ENCODE measurements around the gene TCL1A. TPM values are rescaled to one million over a fixed set of nuclear protein-coding genes. Genes with fewer than 3 reads are reported as not detected.
A peak's percentile ranks its signal among the peaks of the same experiment; 100 is the strongest.
"Not testable (repeated sequence)": the region's sequence is repeated elsewhere in the genome, so short reads cannot be mapped to it uniquely, and the experiment has no call there.

The TCL1A gene
- total RNA-seq, 1 experiment from 2014 or later, result not detected

DNA sequence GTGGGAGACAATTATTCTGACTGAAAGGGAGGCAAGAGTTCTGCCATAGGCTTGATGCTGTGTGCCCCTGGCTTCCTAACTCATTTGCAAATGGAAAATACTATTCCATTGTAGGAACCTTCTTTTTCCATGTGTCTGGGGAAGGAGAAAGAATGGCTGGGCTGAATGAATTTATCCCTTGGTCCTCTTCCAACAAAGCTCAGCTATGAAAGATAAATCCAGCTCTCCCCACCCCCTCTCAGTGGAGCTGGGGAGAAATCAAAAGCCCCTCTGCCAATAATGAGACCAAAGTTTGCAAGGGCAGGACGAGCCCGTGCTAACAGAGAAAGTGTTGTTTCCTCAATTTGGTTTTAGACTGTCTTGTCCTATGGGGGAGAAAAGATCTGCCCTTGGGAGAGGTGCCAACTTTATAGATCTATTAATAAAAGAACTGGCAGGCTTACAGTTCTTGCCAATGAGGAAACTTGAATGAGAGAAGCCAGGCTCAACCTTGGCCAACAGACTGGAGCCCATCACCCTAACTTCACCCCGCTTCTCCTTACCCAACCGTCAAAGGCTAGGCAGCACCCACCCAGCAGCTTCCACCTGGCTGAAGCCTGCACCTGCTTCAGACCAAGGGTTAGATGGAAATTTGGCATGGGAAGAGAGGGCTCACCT is 36.6 kb downstream of the TCL1A start:
- no peak overlapping the region for H3K4me3 ChIP-seq (ENCODE audit: insufficient read depth, low read depth, low read length)
- H3K27me3 ChIP-seq (ENCODE audit: control insufficient read depth, insufficient read depth, low read length), result no peaks in the 10 kb centered on the region
- no peak for DNase-seq
- H3K36me3 ChIP-seq (replicated peaks; ENCODE audit: control insufficient read depth, insufficient read depth, low read length), result no peaks in the 10 kb centered on the region

DNA sequence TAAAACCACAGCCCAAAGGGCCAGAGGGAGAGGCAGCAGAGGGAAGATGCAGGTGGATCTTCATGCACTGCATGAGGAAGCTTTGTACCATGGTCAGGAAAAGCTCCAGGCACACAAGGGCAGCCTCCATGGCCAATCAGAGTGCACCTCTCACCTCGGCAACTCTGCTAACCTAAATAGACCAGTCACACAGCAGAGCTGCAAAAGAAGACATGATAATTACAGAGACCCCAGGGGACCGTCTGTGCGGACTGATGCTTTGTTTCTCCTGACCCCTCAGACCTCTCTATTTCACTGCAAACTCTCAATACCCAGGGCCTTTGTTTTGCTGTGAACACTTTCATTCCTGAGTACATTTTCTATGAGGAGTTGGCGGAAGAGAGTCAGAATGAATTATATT is 38.4 kb downstream of the TCL1A start:
- peak; percentile 46 for DNase-seq
- Histone ChIP-seq H3K4me3 (ENCODE audit: insufficient read depth, low read depth, low read length) (no peak overlapping the region), H3K27me3 (ENCODE audit: control insufficient read depth, insufficient read depth, low read length) (peaks cover 3% of the 10 kb centered on the region), H3K36me3 (replicated peaks; ENCODE audit: control insufficient read depth, insufficient read depth, low read length) (no peaks in the 10 kb centered on the region)

DNA sequence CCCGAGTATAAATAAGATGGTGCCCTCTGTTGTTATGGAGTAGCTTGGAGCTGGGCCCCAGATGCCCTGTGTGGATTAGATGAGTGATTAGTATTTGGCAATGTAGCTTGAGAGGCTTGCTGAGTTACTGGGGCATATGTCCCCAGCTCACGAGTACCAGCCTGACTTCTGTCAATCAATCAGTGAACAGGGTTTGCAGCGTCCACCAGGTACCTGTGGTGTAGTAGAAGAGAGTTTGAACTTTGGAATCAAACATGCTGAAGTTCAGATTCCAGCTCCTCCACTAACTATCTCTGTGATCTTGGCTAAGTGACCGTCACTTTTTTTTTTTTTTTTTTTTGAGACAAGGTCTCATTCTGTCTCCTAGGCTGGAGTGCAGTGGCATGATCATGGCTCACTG is 39.3 kb downstream of the TCL1A start:
- no peak overlapping the region for H3K4me3 ChIP-seq (ENCODE audit: insufficient read depth, low read depth, low read length)
- DNase-seq, result no peak
- H3K27me3 ChIP-seq (ENCODE audit: control insufficient read depth, insufficient read depth, low read length), result peaks cover 3% of the 10 kb centered on the region
- H3K36me3 ChIP-seq (replicated peaks; ENCODE audit: control insufficient read depth, insufficient read depth, low read length), result no peaks in the 10 kb centered on the region

DNA sequence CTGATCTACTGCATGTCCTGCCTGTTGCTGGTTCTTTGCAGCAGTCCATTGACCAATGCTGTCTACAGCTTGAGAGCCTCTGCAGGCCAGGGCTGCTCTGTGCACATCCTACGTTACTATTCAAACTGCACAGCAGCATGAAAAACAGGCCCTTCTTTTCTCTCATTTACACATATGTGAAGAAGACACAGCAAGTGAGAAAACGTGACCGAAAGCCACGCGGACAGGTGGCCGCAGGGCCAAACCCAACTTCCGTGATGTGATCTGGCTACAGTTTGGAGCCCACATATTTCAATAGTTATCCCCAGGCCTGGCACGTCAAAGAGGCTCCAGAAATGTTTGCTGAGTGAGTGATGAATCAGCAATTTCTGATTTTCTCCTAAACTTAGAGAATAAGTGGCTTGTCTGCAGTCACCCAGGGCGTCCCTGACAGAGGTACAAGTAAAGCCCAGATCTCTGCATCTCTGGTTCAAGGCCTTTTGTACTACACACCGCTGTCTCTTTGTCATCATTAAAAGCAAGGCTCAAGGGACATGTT is 45.6 kb downstream of the TCL1A start:
- H3K36me3 ChIP-seq (replicated peaks; ENCODE audit: control insufficient read depth, insufficient read depth, low read length), result no peaks in the 10 kb centered on the region
- DNase-seq, result no peak
- H3K27me3 ChIP-seq (ENCODE audit: control insufficient read depth, insufficient read depth, low read length), result peaks cover 5% of the 10 kb centered on the region
- no peak overlapping the region for H3K4me3 ChIP-seq (ENCODE audit: insufficient read depth, low read depth, low read length)

DNA sequence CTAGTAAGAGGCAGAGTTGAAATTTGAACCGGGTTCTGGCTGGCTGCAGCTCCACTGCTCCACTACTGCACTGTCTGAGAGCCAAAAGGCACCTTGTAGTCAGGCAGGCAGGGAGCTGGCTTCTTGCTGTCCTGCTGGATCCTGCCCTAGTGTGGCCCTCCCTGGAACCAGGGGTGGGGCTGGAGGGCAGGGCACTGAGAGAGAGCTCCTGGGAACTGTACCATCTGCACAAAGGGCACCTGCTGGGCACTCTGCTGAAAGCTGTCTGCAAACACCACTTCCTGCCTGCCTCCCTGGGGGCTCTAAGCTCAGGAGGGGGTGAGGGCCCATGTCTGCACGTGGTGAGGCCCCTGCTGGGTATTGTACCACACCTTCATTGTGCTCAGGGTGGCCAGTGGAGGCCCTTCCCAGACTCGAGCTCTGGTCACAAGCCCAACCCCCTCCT is 46.7 kb downstream of the TCL1A start:
- H3K27me3 ChIP-seq (ENCODE audit: control insufficient read depth, insufficient read depth, low read length), result peaks cover 5% of the 10 kb centered on the region
- no peaks in the 10 kb centered on the region for H3K36me3 ChIP-seq (replicated peaks; ENCODE audit: control insufficient read depth, insufficient read depth, low read length)
- no peak overlapping the region for H3K4me3 ChIP-seq (ENCODE audit: insufficient read depth, low read depth, low read length)
- peak; percentile 43 for DNase-seq

DNA sequence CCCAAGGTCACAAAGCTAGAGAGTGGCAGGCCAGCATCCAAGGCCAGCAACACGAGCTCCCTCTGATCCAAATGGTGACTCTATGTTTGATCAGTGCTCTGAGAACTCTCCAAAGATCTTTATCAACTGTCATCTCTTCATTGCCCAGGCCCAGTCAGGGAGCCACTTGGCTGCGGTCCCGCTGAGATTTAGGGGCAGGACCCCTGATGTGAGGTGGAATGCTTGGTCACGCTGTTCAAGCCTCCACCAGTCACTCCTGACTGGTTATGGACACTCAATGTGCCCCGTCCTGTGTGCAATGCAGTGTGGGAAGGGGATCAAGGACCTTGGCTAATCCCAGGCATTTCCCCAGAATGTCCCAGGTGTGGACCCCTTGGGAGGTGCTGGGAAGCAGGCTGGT is 47.5 kb downstream of the TCL1A start:
- H3K36me3 ChIP-seq (replicated peaks; ENCODE audit: control insufficient read depth, insufficient read depth, low read length), result no peaks in the 10 kb centered on the region
- H3K27me3 ChIP-seq (ENCODE audit: control insufficient read depth, insufficient read depth, low read length), result peaks cover 5% of the 10 kb centered on the region
- DNase-seq, result no peak
- no peak overlapping the region for H3K4me3 ChIP-seq (ENCODE audit: insufficient read depth, low read depth, low read length)

DNA sequence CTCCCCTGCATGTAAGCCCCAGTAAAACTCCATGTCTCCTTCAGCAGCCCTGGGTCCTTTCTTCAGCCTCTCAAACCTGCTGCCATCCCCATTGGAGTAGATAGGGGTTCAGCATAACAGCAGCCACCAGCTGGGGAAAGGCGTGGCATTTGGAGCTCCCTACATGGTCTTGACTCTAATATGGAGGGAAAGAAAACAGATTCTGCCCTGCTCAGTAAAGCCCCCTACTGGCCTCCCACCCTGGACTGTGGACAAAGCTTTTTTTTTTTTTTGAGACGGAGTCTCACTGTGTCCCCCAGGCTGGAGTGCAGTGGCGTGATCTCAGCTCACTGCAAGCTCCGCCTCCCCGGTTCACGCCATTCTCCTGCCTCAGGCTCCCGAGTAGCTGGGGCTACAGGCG is 48.4 kb downstream of the TCL1A start:
- DNase-seq, result peak; percentile 54
- not testable (repeated sequence) for H3K27me3 ChIP-seq (ENCODE audit: control insufficient read depth, insufficient read depth, low read length); H3K4me3 ChIP-seq (ENCODE audit: insufficient read depth, low read depth, low read length); H3K36me3 ChIP-seq (replicated peaks; ENCODE audit: control insufficient read depth, insufficient read depth, low read length)

DNA sequence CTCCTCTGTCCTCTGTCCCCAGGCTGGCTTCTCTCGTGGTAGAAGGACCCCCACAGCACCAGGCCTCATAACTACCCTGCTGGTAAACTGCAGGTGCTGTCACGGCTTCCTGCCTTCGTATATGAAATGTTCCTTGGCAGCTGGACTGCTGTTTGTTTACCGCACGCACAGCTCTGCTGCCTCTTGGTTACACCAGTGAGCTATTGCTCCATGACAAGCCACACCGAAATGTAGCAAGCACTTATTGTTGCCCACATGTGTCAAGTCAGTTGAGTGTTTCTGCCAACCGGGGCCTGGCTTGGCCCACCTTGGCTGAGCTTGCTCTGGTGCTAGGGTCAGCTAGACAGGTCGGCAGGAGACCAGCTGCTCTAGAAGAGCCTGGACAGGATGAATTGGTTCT is 49.4 kb downstream of the TCL1A start:
- DNase-seq, result no peak
- peaks cover 1% of the 10 kb centered on the region; the same call in 1 of the 2 replicates for H3K27me3 ChIP-seq (ENCODE audit: control insufficient read depth, insufficient read depth, low read length)

DNA sequence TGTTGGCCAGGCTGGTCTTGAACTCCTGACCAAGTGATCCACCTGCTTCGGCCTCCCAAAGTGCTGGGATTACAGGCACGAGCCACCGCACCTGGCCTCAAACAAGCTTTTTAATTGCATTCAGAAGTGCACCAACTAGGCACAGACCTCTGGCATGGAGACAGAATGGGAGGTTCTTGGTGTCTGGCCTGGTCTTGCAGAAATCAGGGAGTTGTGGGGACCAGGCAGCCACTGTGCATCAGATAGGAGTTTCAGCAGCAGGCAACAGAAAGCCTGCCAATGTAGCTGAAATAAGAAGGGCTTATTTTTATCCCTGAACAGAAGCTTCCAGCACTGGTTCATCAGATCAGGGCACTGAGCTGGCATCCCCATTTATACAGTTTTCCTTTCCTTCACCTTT is 49.9 kb downstream of the TCL1A start:
- Histone ChIP-seq H3K27me3 (ENCODE audit: control insufficient read depth, insufficient read depth, low read length) (peaks cover 1% of the 10 kb centered on the region; the same call in 1 of the 2 replicates), H3K36me3 (replicated peaks; ENCODE audit: control insufficient read depth, insufficient read depth, low read length) (no peaks in the 10 kb centered on the region), H3K4me3 (ENCODE audit: insufficient read depth, low read depth, low read length) (no peak overlapping the region)
- DNase-seq, result no peak

More for the DNA sequence above, 49.4 kb downstream of the TCL1A start:
- H3K4me3 ChIP-seq (ENCODE audit: insufficient read depth, low read depth, low read length), result no peak overlapping the region
- H3K36me3 ChIP-seq (replicated peaks; ENCODE audit: control insufficient read depth, insufficient read depth, low read length), result no peaks in the 10 kb centered on the region

DNA sequence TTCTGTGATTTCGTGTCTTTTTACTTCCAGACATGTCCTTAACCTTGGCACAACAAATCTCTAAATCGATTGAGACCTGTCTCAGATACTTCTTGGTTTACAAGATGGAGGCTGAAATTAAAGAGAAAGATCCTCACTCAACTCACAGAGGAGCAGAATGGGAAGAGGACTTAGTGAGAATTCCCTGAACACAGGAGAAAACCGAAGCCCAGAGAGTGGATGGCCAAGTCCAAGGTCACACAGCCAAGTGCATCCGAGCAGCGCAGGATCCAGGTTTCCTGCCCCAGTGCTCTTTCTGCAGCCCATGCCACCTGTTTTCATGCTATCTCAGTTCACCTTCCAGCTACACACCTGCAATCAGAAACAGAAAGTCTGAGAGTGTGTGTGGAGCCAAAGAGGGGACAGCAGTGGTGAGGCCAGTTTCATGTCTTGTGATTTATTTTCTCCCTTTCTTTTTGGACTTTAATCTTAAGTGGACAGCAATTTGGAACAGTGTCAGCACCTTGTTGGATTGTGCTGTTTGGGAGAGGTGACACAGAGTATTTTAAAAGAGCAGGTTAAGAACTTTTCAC is 50.6 kb downstream of the TCL1A start:
- Histone ChIP-seq H3K4me3 (ENCODE audit: insufficient read depth, low read depth, low read length) (no peak overlapping the region), H3K36me3 (replicated peaks; ENCODE audit: control insufficient read depth, insufficient read depth, low read length) (no peaks in the 10 kb centered on the region), H3K27me3 (ENCODE audit: control insufficient read depth, insufficient read depth, low read length) (peaks cover 1% of the 10 kb centered on the region; the same call in 1 of the 2 replicates)
- no peak for DNase-seq

DNA sequence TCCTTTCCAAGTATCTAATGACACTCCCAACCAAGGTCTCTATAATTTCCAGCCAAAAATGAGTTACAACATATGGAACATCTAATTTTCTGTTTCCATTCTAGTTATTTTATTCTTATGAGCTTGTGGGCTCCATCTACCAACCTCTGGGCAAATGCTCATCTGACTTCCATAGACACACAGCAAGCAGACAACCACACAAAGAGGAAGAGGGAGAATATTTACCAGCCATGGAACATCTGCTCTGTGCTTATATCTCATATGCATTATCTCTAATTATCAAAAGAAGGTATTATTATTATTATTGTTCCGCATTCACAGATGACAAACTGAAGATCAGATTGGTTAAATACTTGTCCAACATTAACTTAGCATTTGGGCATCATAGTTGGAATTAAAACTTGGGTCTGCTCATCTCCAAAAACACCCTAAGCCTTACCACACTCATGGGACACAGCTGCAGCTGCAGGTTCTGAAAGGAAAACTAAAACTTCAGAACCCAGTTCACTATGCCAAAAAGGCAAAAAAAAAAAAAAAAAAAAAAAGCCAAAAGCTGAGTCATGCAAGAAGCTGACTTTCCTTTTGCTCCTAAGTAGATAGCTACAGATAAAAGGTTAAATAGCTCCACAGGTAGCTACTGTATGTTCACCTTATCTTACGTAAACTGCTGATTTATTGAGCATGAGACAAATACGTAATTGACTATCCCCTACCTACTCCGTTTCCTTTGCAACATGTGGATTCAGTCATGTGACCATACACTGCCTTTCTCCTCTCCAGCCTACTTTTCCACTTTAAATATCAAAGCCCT is 51.3 kb downstream of the TCL1A start:
- peaks cover 1% of the 10 kb centered on the region; the same call in 1 of the 2 replicates for H3K27me3 ChIP-seq (ENCODE audit: control insufficient read depth, insufficient read depth, low read length)
- DNase-seq, result no peak

DNA sequence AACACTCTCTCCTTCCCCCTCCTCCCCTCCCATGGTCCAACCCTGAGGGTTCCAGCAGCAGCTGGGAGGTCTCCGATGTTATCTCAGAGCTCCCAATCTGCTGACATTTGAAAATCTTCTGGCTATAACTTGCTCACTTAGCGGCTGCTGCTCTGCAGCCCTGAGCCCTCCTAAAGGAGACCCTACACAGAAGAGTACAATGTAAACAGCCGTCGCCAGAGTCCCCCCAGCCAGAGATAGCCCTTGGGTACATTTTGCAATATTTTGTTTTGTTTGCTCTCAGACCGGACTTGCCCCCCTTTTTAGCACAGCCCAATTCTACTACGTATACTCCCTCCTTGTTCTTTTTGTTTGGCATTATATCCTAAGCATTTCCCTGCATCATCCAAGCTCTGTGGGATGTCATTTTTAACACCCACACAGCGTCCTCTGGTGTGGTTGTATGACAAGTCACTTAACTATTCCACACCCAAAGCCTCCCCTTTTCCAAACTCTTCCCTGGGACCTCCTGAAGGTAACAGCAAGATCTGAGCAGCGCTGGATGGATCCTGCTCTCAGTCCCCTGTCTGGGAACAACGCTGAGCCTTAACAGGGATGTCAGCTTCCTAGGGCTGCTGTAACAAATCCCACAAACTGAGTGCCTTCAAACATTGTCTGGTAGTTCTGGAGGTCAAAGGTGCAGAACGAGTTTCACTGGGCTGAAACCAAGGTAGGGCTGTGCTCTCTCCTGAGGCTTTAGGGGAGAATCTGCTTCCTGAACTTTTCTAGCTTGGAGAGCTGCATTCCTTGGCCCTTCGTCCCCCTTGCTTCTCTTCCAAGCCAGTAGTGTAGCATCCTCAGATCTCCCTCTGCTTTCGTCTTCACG is 53.0 kb downstream of the TCL1A start:
- H3K27me3 ChIP-seq (ENCODE audit: control insufficient read depth, insufficient read depth, low read length), result no peaks in the 10 kb centered on the region; the same call in 1 of the 2 replicates
- H3K36me3 ChIP-seq (replicated peaks; ENCODE audit: control insufficient read depth, insufficient read depth, low read length), result no peaks in the 10 kb centered on the region
- DNase-seq, result no peak
- H3K4me3 ChIP-seq (ENCODE audit: insufficient read depth, low read depth, low read length), result no peak overlapping the region

More for the DNA sequence above, 51.3 kb downstream of the TCL1A start:
- no peak overlapping the region for H3K4me3 ChIP-seq (ENCODE audit: insufficient read depth, low read depth, low read length)
- no peaks in the 10 kb centered on the region for H3K36me3 ChIP-seq (replicated peaks; ENCODE audit: control insufficient read depth, insufficient read depth, low read length)

DNA sequence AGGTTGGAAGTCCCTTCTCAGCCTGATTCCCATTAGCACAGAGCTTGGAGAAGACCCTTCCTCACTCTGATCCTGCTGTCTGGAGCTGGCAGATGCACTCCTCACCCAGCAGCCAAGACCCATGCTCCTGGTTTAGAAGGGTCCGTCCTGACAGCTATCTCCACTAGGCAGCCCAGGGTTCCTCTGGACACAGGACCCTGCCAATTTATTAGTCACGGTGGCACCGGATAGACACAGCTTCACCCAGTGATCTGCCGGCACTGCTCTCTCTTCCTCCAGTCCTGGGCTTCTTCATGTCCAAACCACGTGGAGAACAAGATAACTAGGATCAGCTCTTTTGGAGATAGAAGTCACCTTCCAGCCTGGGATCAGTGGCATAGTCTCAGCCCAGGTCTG is 53.9 kb downstream of the TCL1A start:
- no peaks in the 10 kb centered on the region; the same call in 1 of the 2 replicates for H3K27me3 ChIP-seq (ENCODE audit: control insufficient read depth, insufficient read depth, low read length)
- no peaks in the 10 kb centered on the region for H3K36me3 ChIP-seq (replicated peaks; ENCODE audit: control insufficient read depth, insufficient read depth, low read length)
- no peak overlapping the region for H3K4me3 ChIP-seq (ENCODE audit: insufficient read depth, low read depth, low read length)
- no peak for DNase-seq

All from H7 (cell line).